Right ventricle myocardium superior (tissue), 1 donor: Measurements from ENCODE around the gene PML. TPM values are rescaled to one million over a fixed set of nuclear protein-coding genes. Genes with fewer than 3 reads are reported as not detected.
"Not testable (repeated sequence)": the region's sequence is repeated elsewhere in the genome, so short reads cannot be mapped to it uniquely, and the experiment has no call there.

Source experiments
- ATAC-seq: fragments of 200-7000 bp; cut with Tn5 transposase; one replicate; pipeline ENCODE4 v1.9.1; 2020; ENCODE audit warnings: mild to moderate bottlenecking; ENCODE audit not compliant: poor library complexity
- DNase-seq: peaks from one replicate; pipeline ENCODE4 v3.0.0-alpha.2; 2020
- intact Hi-C: fragments of 100-400 bp; cut with DNase I; formaldehyde crosslinking; loops from one replicate; pipeline ENCODE4 v1.11.2; 2022
- total RNA-seq: library from RNA; stranded (reverse); fragmentation: NEBNext Ultra II Directional; extraction: Animal tissue kit (Norgen Biotek cat#: 25700); gene quantifications from one replicate; pipeline ENCODE4 v1.2.1, GENCODE V29; 2021
- donor health status: DM: no; HTN: yes; CAD: no; lungs with severe emphysema.

The PML gene
- total RNA-seq, 1 donor from 2014 or later, result 18.2 TPM

DNA sequence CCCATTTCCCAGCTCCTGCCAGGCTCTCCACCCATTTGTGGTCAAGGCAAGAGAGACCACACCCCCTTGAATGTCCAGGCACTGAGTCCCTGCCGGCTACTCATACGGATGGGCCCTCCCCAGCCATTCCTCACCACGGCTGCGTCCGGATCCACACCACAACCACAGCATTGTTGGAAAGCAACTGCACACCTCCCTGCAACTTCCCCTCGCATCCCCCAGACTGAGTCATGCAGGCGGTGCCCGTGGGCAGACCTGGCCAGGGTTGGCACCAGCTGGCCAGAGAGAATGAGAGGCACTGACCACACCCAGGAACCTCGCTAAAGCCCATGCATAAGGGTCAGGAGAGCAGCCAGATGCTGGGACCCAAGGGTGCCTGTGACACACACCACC, 37.8 kb upstream of the PML start:
- ATAC-seq, result no peak
- intact Hi-C loops, result no loop called here
- DNase-seq, result no peak

GRCh38 chr15:73957276-73957675, 37.2 kb upstream of the PML start:
- intact Hi-C loops, result no loop called here
- no peak for ATAC-seq
- no peak for DNase-seq

- ATAC-seq (no peak), DNase-seq (no peak)
- intact Hi-C loops, result no loop called here
Observed at GRCh38 chr15:73957785-73958184, 36.7 kb upstream of the PML start.

- intact Hi-C loops, result no loop called here
- ATAC-seq (no peak), DNase-seq (no peak)
Observed at GRCh38 chr15:73959012-73959581, 35.4 kb upstream of the PML start.

GRCh38 chr15:73959801-73960200, 34.7 kb upstream of the PML start:
- intact Hi-C loops, result no loop called here
- DNase-seq, result no peak
- ATAC-seq, result no peak

DNA sequence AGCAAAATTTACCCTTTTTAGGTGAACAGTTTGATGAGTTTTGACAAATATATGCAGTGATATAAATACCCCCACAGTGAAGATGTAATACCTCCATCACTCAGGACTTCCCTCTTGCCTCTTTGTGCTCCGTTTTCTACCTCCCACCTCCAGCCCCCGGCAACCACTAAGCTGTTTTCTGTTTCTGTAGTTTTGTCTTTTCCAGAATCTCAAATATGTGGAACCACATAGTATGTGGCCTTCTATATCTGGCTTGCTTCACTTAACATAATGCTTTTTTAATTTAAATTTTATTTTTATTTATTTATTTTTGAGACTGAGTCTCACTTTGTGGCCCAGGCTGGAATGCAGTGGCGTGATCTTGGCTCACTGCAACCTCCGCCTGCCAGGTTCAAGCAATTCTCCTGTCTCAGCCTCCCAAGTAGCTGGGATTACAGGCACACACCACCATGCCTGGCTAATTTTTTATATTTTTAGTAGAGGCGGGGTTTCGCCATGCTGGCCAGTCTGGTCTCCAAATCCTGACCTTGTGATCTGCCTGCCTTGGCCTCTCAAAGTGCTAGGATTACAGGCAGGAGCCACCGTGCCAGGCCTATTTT, 33.9 kb upstream of the PML start:
- ATAC-seq, intact Hi-C loops, DNase-seq: not testable (repeated sequence)

DNA sequence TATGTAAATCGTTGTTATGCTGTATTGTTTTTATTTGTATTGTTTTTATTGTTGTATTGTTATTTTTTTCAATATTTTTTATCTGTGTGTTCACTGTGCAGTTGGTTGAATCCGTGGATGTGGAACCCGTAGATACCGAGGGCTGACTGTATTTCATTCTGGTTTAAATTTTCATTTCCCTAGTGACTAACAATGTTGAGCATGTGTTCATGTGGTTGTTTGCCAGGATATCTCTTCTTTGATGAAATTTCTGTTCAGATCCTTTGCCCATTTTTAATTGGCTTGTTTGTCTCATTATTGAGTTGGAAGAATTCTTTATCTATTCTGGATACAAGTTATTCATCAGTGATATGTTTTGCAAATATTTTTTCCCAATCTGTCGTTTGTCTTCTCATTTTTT, 32.1 kb upstream of the PML start:
- intact Hi-C loops, result no loop called here
- ATAC-seq (no peak), DNase-seq (no peak)

DNA sequence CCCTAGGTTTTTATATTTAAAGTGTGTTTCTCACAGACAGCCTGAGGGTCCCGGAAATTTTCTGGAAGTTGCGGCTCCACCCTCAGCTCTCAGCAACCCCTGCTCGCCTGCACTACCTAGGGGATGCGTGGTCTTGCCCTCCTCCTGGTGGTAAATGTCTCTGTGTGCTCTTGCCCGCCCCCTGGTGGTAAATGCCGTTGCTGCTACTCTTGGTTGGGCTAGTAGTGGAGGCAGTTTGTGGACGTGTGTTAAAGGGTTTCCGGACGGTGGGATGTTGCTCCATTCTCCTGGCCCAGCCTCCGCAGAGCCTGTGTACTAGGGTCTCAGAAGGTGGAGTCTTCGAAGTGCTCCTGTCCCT, 29.8 kb upstream of the PML start:
- ATAC-seq (peak; percentile 95), DNase-seq (peak; percentile 91)
- intact Hi-C loops, result loop anchor here (5.0 kb wide), 1 partner anchor 88 kb away; no protein-coding TSS in a partner anchor

DNA sequence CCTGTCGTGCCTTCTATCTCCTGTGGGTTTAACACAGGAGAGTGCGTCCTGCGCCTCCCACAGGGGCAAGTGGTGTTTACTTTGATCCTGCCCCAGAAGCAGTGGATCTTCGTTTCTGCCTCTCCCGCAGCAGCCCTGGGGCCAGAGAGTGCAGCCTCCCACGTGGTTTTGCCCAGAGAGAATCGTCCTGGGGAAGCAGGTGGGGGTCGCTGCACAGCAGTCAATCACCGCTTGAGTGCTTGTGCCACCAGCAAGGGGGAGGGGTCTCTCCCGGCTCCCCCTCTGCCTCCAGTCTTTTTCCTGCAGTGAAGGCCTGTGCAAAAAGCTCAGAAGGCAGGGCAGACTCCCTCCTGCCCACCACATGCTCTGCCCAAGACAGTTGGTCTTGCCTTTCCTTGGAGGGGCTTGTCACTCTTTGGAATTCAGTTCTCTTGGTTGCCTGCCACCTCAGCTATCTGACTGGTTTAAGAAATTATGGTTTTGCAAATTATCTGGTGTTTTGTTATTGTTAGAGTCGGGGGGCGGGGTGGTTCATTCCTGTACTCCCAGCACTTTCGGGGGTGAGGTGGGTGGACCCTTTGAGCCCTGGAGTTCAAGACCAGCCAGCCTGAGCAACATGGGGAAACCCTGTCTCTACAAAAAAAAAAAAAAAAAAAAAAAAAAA, 29.3 kb upstream of the PML start:
- intact Hi-C loops, result loop anchor here (5.0 kb wide), 1 partner anchor 87 kb away; no protein-coding TSS in a partner anchor
- no peak for DNase-seq

DNA sequence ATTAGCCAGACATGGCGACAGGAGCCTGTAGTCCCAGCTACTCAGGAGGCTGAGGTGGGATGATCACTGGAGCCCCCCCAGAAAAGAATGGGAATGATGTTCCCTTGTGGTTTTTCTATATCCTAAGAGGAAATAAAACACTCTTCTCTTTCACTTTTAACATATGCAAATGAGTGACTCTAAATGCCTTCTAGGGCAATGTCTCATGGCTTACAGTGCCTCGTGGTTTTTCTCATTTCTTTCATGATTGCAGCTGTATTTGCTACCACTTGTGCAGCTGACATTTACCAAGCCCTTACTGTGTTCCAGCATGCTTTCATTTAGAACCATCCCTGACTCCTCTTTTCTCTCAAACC, 28.8 kb upstream of the PML start:
- DNase-seq, result no peak
- intact Hi-C loops, result loop anchor here (5.0 kb wide), 1 partner anchor 87 kb away; no protein-coding TSS in a partner anchor
- no peak for ATAC-seq

More for the DNA sequence above, 29.3 kb upstream of the PML start:
- ATAC-seq, result peak; percentile 26

GRCh38 chr15:73968461-73968860, 26.1 kb upstream of the PML start:
- intact Hi-C loops, result loop anchor here (5.0 kb wide), 1 partner anchor 84 kb away; no protein-coding TSS in a partner anchor

DNA sequence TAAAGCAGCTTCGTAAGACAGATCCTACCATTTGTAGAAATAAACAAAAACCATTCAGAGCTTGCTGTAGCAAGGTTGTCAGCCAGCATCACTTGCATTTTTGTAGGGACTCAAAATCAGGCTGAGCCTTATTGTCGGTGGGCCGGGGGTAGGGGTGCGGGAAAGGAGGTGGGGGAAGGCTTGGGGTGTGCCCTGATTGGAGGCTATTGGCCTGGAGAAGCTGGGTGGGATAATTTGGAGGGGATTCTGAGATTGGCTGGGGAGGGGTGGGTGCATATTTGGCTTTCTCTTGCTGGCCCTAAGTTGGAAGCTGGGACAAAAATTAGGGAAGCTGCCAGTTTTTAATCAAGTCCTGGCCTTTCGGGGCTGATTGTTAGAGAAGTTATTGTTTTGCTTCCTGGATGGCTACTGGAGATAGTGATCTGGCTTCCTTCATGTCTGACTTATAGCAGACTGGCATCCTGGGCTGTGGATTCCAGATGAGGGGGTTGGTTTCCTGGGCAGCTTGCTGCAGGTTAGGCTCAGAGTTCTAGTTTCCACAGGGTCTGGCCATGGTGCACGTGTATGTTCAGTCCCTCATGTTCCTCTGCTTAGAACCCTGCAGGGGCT, 25.3 kb upstream of the PML start:
- intact Hi-C loops, result loop anchor here (5.0 kb wide), 1 partner anchor 83 kb away; no protein-coding TSS in a partner anchor
- no peak for ATAC-seq
- DNase-seq, result no peak

More at GRCh38 chr15:73968461-73968860, 26.1 kb upstream of the PML start:
- ATAC-seq (no peak), DNase-seq (no peak)

DNA sequence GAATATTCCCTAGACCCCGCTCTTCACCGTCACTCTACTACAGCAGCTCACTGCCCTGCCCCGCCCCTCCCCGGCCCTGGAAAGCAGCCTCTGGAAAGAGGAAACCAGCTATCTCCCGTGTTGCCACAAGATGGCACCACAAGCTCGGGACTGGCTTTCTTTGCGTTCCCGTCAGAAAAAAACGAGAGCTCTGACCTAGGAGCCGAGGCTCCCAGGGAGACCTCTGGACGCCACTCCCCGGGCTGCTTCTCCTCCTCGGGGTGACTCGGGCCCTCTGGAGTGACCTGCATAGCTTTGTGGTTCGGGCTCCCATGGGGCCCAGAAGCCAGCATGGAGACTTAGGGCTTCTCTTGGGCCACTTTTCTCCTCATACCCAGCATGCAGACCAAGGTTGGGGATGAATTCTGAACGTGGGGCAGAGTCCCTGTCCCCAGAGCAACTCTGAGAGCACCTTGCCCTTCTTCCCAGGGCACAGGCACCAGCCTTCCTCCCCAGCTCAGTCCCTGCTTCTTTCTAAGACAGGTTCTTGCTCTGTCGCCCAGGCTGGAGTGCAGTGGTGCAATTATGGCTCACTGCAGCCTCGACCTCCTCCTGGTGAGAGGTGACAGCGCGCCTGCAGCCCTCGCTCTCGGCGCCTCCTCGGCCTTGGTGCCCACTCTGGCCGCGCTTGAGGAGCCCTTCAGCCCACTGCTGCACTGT, 21.4 kb upstream of the PML start:
- intact Hi-C loops, result loop anchor here (5.0 kb wide), 1 partner anchor 64 kb away; no protein-coding TSS in a partner anchor
- DNase-seq (peak; percentile 90), ATAC-seq (peak; percentile 95)

DNA sequence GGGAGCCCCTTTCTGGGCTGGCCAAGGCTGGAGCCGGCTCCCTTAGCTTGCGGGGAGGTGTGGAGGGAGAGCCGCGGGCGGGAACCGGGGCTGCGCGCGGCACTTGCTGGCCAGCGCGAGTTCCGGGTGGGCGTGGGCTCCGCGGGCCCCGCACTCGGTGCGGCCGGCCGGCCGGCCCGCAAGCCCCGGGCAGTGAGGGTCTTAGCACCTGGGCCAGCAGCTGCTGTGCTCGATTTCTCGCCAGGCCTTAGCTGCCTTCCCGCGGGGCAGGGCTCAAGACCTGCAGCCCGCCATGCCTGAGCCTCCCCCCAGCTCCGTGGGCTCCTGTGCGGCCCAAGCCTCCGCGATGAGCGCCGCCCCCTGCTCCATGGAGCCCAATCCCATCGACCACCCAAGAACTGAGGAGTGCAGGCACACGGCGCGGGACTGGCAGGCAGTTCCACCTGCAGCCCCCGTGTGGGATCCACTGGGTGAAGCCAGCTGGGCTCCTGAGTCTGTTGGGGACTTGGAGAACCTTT, 20.8 kb upstream of the PML start:
- ATAC-seq, DNase-seq: not testable (repeated sequence)
- intact Hi-C loops, result loop anchor here (5.0 kb wide), 1 partner anchor 64 kb away; no protein-coding TSS in a partner anchor

GRCh38 chr15:73975440-73976125, 18.9 kb upstream of the PML start:
- DNase-seq, ATAC-seq, intact Hi-C loops: not testable (repeated sequence)

GRCh38 chr15:73978896-73979295, 15.6 kb upstream of the PML start:
- intact Hi-C loops, result no loop called here
- no peak for ATAC-seq
- DNase-seq, result no peak

DNA sequence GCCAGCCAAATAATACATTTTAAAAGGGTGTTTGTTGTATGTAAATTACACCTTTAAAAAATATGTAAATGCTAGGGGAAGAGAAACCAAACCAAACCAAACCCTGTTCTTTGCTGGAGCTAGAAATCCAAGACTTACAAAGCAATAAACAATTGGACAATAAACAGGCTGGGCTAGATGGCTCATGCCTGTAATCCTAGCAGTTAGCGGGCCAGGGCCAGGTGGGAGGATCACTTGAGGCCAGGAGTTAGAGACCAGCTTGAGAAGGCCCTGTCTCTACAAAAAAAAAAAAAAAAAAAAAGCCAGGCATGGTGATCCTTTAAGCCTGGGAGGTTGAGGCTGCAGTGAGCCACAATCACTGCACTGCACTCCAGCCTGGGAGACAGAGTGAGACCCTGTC, 14.9 kb upstream of the PML start:
- intact Hi-C loops, result no loop called here
- ATAC-seq (no peak), DNase-seq (no peak)

DNA sequence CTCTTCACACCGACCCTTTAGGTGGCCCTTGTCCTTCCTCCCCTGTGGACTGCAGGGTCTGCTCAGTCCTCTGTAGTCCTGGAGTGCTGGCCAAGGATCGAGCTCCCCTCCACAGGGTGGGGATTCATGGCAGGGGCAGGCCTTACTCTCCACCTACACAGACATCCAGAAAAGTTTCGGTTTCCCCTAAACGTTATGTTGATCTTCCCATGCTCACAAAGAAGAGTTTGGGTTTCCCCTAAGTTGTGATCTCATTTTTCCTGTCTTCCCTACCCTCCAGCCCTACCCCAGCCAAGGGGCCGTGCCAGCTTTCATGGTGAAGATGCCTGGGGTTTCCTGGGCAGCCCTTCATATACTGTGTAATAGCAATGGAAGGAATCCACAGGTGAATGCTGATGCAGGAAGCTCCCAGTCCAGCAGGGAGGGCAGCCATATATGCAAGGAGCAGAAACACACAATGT, 12.7 kb upstream of the PML start:
- ATAC-seq (no peak), DNase-seq (no peak)
- intact Hi-C loops, result no loop called here
